GM21576 (cell line): ENCODE measurements around the gene FEM1B.
A peak's percentile ranks its signal among the peaks of the same experiment; 100 is the strongest.
"Not testable (repeated sequence)": the region's sequence is repeated elsewhere in the genome, so short reads cannot be mapped to it uniquely, and the experiment has no call there.

Experiments
- ATAC-seq: cut with Tn5 transposase; IDR thresholded peaks from one replicate; pipeline ENCODE4 v1.9.1; 2021; ENCODE audit warnings: mild to moderate bottlenecking, moderate library complexity; ENCODE audit not compliant: unreplicated experiment

The FEM1B gene

GRCh38 chr15:68277603-68278344 lies at the start of gene FEM1B:
Gene FEM1B (plus strand): TSS chr15:68277745. CDS start chr15:68278418, 673 bp downstream.
- peak; percentile 71 for ATAC-seq

DNA sequence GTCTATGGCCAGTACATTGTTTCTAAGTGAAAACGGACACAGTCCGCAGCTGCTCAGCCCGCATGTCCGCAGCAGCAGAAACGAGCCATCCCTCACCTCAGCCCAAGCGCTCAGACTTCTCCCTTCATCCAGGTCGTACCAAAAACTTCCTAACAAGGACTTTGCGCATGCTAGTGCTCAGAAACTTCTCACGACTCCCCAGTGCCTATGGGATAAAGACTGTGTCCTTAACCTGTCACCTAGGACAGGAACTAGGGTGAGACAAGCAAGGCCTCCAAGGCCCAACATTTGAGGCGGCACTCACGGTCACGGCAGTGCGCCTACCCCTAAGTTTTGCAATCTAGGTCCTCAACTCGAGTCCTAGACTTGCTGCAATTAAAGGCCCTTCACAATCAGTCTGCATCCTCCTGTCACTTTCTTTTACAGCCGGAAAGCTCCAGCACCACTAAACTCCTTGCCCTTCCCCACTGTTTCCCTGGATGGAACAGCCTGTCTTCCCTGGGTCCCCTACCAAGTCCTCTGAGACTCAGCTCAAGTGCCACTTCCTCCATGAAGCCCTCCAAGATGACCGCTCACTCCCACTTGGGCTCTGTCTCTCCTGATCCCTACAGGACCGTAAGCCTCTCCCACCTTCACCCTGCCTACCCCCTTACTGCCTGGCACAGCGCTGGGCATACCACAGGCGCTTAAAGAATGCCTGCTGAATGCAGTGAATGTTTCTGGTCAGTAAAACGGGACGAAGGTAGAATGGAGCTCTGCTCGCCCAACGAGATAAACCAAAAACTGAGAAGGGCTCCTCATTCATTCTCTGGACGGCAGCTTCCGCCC lies 49.2 kb upstream of the FEM1B start:
- no peak for ATAC-seq

- no peak for ATAC-seq
Measured at GRCh38 chr15:68228971-68229385, 48.6 kb upstream of the FEM1B start.

GRCh38 chr15:68229386-68230156 lies 48.0 kb upstream of the FEM1B start, which contains the start of gene CLN6:
Gene CLN6 (minus strand): TSS chr15:68229728. CDS start chr15:68229584, 144 bp downstream.
- peak; percentile 68 for ATAC-seq

GRCh38 chr15:68230157-68231100 lies 47.1 kb upstream of the FEM1B start:
- no peak for ATAC-seq

- no peak for ATAC-seq
Measured at GRCh38 chr15:68231102-68231818, 46.3 kb upstream of the FEM1B start.

- no peak for ATAC-seq
Measured at GRCh38 chr15:68232449-68232848, 45.1 kb upstream of the FEM1B start.

- no peak for ATAC-seq
Measured at GRCh38 chr15:68232937-68233336, 44.6 kb upstream of the FEM1B start.

GRCh38 chr15:68234060-68234459 lies 43.5 kb upstream of the FEM1B start:
- ATAC-seq: no peak

GRCh38 chr15:68234520-68234919 lies 43.0 kb upstream of the FEM1B start:
- ATAC-seq: not testable (repeated sequence)

GRCh38 chr15:68235022-68235421 lies 42.5 kb upstream of the FEM1B start:
- no peak for ATAC-seq

DNA sequence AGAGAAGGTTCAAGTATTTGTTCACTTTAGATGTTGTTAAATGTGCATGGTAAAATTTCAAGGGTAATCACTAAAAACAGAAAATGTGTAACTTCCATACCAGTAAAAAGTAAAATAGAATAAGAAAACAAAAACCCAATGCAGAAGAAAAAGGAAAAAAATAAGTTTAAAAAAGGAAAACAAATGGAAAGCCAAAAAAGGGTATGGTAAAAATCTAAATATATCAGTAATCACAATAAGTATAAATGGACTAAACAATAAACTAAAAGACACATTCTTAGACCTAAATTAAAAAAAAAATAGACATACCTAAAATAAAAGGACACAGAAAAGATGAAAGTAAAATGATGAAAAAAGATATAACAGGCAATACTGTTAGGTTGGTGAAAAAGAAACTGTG lies 38.5 kb upstream of the FEM1B start:
- no peak for ATAC-seq

DNA sequence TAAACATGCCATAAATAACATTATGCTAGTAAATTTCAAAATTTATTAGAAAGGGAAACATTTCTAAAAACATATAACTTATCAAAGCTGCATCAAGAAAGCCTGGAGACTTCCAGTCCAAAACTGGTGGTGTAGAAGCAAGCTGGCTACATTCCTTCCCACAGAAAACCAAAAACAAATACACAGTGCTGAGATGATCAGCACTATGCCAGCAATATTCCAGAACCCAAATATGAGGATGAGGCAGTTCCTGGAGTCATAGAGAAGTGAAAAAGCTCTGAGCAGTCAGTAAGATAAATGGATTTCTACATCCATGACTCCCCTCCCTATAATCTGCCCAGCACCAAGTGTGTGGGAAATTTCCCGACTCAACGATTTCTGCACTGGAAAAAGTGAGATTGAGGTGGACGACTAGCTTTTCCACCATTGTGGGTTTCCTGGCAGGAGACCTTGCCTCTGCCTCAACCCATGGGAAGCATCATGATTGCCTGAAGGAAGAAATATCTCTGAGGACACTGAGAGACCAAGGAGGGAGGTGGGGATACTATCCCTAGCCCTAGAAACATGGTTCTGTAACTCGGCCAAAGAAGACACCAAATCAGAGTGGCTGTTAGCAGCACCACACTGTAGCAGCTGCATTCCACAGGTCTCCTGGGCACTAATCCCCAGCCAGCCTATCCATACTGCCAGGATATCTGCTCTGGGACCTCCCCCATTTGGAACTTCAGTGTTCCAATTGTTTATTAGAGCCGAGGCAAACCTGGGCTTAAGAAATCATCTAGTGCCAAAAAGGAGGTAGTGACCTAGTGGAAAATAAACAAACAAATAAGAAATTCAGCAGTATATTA lies 36.2 kb upstream of the FEM1B start:
- no peak for ATAC-seq

DNA sequence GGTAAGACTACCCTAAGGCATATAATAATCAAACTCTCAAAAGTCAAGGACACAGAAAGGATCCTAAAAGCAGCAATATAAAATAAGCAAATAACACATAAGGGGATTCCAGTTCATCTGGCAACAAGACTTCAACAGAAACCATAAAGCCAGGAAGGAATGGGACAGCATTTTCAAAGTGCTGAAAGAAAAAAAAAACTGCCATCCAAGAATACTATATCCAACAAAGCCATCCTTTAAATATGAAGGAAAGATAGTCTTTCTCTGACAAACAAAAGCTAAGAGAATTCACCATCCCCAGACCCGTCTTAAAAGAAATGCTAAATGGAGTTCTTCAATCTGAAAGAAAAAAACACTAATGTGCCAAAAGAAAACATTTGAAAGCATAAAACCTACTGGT lies 33.3 kb upstream of the FEM1B start:
- no peak for ATAC-seq

DNA sequence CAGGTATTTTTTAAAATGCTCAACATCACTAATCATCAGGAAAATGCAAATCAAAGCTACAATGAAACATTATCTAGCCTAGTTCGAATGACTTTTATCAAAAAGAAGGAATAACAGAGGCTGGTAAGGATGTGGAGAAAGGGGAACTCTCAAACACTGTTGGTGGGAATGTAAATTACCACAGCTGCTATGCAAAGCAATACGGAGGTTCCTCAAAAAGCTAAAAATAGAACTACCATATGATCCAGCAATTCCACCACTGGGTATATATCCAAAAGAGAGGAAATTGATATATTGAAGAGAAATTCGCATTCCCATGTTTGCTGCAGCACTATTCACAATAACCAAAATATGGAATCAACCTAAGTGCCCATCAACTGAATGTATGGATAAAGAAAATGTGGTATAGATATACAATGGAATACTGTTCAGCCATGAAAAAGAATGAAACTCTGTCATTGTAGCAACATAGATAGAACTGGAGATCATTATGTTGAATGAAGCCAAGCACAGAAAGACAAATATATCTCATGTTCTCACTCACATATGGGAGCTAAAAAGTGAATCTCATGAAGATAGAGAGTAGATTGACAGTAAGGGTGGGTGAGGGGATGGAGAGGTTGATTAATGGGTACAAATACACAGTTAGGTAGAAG lies 28.4 kb upstream of the FEM1B start:
- ATAC-seq: no peak

- no peak for ATAC-seq
Measured at GRCh38 chr15:68252925-68253534, 24.5 kb upstream of the FEM1B start.

DNA sequence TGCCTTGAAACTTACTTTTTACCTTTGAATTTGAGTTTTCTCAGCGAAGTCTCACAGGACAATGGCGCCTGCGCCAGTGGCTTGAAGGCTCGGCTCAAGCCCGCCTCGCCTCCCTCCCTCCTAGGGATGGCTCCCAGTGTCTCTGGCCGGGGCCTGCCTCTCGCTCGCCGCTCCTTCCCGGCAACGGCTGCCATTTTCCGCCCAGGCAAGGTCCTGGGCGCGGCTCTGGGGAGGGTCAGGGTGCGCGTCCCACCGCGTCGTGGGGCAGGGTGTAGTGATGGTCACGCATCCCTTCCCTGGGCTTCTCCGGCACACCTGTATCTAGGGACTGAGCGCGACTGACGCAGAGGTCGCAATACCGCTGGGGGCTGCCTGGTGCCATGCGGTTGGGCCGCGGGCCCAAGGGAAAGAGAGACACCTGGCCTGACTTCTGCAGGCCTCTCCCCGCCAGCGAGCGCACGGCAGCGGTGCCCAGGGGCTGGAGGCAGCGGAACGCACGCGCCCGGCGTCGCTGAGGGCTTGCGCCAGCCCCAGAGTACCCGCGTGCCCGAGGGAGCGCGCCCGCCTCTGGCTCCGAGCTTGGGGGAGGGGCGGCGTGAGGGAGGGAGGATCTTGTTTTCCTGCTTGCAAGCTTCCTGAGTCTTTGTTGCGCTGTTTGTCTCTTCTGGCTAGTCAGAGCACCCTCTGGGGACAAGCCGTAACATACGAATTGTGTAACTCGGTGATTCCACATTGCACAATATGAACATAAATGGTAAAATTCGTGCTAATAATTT lies 20.7 kb upstream of the FEM1B start:
- ATAC-seq: no peak
